SKM-1 treated with dmso at 0.1 percent for 144 hours (cell line): ENCODE data around the gene PASK.

Experiments
- DNase-seq: peaks from one replicate; lab custom pipeline; 2025; ENCODE audit not compliant: unreplicated experiment; lab: John Stamatoyannopoulos, UW

PASK gene

GRCh38 chr2:241129086-241129871, 20.0 kb downstream of the PASK start:
- no peak for DNase-seq

- no peak for DNase-seq
These were observed 21.0 kb downstream of the PASK start for GRCh38 chr2:241128266-241128665.

- DNase-seq, result no peak
These were observed 22.5 kb downstream of the PASK start for GRCh38 chr2:241126771-241127202.

DNA sequence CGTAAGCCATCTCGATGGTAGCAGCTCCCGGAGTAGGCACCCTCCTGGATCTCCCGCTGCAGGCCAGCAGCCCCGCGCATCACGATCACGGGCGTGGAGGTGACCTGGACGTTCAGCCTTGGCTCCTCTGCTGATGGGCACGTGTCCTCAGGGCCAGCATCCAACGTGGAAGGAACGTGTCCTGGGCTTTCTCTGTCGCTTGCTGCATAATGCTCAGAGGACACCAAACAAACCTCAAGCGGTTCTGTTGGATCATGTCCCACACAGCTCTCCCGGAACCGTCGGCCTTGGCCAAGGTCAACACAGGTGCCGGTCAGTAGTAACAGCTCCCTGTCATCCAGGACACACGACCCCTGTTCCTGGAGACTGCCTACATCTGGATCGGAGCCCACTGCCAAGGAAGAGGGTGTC, 23.1 kb downstream of the PASK start:
- no peak for DNase-seq

DNA sequence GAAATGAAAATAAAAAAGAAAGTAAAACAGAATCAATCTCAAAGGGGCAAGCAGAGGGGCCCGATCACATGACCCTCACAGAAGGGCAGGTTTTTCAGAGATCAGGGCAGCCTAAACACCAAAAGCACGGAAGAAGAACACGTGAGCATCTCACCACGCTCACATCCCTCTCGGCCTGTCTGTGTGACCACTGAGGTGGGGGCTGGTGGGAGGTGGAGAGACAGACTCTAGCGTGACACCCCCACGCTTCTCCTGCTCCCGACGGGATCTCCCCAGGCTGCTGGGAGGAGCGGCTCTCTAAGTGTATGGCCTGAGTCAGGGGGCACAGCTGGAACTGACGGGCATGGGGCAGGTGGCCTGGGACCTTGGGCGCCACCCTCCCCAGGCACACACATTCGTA, 23.6 kb downstream of the PASK start:
- DNase-seq, result no peak

DNA sequence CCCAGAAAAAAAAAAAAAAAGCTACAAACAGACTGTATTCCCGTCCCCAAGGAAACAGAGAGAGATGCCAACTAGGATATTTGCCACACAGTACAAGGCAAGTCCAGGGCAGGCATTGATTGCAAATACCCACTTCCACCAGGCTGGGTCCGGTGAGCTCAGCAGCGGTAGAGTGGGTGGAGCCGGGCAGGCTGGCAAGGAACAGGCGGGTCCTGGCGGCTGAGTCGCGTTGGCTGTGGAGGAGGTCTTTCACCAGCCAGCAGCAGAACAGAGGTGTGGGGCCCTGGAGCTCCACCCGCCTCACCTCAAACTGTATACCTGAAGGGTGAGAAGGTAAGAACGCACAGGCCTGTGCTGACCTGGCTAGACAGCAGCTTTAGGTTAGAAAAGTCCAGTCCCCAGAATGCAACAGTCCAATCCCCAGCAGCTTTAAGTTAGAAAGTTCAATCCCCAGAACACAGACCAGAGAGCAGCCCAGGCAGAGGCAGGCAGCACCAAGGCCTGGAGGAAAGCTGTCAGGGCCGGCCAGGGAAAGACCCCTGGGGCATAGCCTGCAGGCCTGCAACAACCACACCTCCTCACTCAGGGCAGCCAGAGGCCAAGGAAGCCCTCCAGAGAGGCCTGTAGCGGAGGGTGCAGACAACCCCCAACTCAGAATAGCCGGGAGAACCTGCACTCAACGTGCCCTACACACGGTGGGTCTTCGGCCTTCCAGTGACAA, 25.3 kb downstream of the PASK start:
- no peak for DNase-seq

- DNase-seq, result no peak
These were observed 26.8 kb downstream of the PASK start for GRCh38 chr2:241122376-241123002.

GRCh38 chr2:241121008-241121407, 28.3 kb downstream of the PASK start:
- no peak for DNase-seq

DNA sequence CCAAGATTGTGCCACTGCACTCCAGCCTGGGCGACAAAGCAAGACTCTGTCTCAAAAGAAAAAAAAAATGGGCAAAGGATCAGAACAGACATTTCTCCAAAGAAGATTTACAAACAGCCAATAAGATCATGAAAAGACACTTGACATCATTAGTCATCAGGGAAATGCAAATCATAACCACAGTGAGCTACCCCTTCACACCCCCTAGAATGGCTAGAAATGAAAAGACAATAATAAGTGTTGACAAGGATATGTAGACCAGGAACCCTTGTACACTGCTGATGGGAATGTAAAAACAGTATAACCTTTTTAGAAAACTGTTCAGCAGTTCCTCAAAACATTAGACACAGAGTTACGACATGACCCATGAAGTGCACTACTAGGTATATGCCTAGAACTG, 28.8 kb downstream of the PASK start:
- no peak for DNase-seq

DNA sequence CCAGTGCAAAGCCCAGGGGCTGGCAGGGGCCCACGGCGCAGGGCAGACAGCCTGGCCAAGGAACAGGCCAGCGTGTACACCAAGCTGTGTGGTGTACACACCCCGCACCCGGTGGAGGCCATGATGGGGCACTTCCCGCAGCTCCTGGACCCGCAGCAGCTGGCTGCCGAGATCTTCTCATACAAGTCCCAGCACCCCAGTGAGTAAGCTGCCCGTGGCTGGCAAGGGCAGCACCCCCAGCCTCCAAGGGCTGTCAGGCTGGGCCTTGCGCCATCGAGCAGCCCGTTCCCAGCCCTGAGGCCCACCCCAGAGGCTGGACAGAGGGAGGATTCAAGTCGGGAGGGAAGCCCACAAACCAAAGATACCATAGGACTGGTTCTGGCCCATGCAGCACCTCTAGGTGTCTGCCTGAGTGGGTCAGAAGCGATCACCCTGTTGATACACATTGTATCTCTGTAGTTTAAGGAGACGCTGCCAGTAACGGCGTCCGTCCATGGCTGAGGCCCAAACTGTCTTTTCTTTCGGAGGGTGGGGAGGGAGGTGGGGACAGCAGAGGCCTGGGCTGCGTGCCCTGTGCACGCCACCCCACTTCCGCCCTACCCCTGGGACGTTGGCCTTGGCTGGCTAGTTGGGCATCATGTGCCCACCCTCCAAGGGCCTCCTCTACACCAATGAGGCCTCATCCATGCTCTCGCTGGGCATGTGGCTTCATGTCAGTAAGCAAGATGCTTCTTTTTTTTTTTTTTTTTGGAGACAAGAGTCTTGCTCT, 30.4 kb downstream of the PASK start:
- DNase-seq, result no peak

DNA sequence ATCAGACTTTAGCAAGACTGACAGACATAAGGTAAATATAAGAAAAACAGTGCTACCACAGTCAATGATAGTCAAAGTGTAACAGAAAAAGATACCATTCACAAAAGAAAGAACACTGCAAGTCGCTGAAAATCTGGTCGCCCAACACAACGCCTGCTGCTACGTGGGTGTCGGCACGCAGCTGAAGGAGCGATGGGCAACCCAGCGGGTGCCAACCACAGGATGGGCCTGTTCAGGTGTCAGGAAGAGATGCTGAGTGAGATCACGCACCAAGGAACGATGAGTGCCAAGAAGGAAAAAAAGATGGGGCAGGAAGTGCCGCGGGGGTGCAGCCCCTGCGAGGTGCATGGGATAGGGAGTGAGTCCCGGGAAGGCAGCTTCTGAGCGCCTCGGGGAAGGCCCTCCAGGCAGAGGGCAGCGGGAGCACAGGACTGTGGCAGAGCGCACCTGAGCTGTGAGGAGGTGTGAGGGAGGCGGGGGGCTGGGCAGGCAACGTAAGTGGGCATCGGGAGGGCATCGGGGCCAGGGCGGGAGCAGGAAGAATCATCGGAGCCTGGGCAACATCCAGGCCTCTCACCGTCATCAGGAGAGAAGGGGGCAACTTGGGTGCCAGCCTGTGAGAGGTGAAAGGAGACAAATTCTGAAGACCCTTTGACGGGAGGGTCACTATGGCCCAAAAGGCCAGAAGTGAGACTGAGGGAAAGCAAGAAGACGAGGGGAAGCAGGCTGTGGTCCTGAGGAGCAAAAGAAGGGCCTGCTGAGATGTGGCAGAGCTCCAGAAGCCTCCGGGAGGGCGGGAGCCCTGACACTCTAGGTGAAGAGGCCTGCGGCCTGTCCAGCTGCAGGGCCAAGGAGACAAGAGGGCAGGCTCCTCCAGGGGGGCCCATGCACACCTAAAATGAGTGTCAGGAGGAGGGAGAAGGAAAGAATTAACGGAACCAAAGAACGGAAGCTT, 32.4 kb downstream of the PASK start:
- DNase-seq, result no peak

- DNase-seq, result no peak
These were observed 33.9 kb downstream of the PASK start for GRCh38 chr2:241115361-241115760.

GRCh38 chr2:241114836-241115235, 34.4 kb downstream of the PASK start:
- no peak for DNase-seq

GRCh38 chr2:241112592-241112991, 36.7 kb downstream of the PASK start:
- DNase-seq, result no peak

- no peak for DNase-seq
These were observed 37.2 kb downstream of the PASK start for GRCh38 chr2:241112046-241112445.

- DNase-seq, result no peak
These were observed 37.8 kb downstream of the PASK start for GRCh38 chr2:241111440-241111805.

DNA sequence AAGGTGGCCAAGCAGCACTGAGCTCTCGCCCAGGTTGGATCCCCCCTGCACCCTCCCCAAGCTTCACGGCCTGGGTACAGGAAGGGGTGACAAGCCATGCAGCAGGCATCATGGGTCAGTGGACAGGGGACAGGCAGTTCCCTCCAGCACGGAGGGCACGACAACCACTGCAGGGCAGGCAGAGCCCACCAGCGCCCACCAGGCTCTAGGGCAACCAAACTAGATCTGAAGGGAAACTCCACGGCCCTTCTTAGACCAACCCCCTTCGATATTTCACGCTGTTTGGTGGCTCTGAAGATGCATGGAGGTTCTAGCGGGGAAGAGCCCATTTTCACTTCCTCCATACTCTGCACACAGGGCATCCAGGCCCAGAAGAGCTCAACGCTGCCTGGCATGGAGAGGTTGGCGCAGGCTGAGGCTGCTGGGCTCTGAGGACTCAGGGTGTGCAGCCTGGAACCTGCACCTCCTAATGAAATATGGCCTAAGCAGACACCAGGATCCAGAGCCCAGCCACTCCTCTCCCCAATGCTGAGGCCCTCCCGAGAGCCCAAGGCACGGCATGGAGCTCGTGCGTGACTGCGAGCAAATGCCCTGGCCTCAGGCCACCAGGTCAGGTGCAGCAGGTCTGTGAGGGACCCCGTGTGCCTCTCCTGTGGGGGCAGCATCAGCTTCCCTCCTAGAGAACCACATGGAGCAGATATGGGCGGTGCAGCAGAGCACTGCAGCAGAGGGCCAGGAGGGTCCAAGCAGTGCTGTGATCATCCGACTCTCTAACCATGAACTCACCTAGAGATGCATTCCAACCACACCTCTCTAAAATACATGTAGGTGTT, 38.4 kb downstream of the PASK start:
- no peak for DNase-seq

DNA sequence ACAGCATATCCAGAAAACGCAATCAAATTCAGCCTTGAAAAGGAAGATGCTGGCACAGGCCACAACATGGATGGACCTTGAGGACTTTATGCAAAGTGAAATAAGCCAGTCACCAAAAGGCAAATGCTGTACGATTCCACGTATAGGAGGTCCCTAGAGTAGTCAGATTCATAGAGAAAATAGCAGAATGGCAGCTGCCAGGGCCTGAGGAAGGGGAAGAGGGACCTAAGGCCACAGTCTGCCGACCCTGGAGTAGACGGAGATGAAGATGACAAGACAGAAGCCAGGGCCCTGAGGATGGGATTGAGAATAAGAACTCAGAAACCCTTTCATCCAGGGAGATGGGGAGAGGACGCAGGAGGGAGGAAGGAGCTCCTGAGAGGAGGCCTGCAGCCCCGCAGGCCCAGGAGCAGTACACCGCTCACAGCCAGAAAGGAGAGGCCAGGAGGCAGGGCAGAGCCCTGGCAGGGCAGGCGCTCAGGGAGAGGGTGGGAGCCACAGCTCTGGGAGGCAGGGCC, 39.1 kb downstream of the PASK start:
- no peak for DNase-seq
